ENCODE results near the gene MRPL46.

DNA sequence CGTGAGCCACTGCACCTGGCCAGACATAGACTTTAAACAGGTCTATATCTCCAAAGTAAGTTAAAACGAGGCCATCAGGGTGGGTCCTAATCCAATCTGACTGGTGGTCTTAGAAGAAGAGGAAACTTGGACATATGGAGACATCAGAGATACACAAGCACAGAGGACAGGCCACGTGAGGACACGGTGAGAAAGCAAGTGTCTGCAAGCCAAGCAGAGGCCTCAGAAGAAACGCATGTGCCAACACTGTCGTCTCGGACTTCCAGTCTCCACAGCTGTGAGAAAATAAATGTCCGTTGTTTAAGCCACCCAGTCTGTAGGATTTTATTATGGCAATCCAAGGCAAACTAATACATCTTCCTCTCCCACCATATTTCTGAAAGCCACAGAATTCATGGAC, 43.9 kb downstream of the MRPL46 start:
- no peak for TF ChIP-seq CTCF (conservative IDR thresholded peaks at IDR 0.05 in 1 of 2, IDR thresholded peaks at IDR 0.05 in 1 of 2; ENCODE audit: extremely low read depth in 1 of 2, insufficient read depth in 1 of 2, low read depth in 1 of 2, low read length in 2 of 2)
- TF ChIP-seq EZH2 (IDR thresholded peaks at IDR 0.05; ENCODE audit: borderline replicate concordance, low read length), result no peak

Data from mammary epithelial cell (primary cell).